ENCODE results near the gene ARHGEF40. TPM values are rescaled to one million over a fixed set of nuclear protein-coding genes. Genes with fewer than 3 reads are reported as not detected.
A peak's percentile ranks its signal among the peaks of the same experiment; 100 is the strongest.

ARHGEF40 gene
- total RNA-seq, 1 experiment from 2014 or later: 2.7 TPM

- 0 out of 2 replicates have a peak overlapping the region, but pooled peaks have one; percentile 7 for H3K27ac ChIP-seq (ENCODE audit: low read length)
- no peaks in the 10 kb centered on the region for H3K79me2 ChIP-seq (ENCODE audit: low read length)
- H3F3A ChIP-seq (ENCODE audit: low read length, unreplicated experiment): no peaks in the 10 kb centered on the region
- ATAC-seq: no peak
- ChIA-PET CTCF (no interaction called here), POLR2A (ENCODE audit: unreplicated experiment) (no interaction called here)
- H3K9ac ChIP-seq (ENCODE audit: low read length): no peak overlapping the region
- H3K4me3 ChIP-seq (ENCODE audit: low read length): no peak overlapping the region
- no peaks in the 10 kb centered on the region for H4K20me1 ChIP-seq (ENCODE audit: low read length)
- H3K9me2 ChIP-seq (replicated peaks; ENCODE audit: low read length): no peaks in the 10 kb centered on the region
- no peaks in the 10 kb centered on the region for H3K36me3 ChIP-seq (ENCODE audit: low read depth, low read length)
- H2AFZ ChIP-seq (ENCODE audit: low read length): peak overlapping the region; percentile 82; the same call in 1 of the 2 replicates
- TF ChIP-seq, protein P1, sequence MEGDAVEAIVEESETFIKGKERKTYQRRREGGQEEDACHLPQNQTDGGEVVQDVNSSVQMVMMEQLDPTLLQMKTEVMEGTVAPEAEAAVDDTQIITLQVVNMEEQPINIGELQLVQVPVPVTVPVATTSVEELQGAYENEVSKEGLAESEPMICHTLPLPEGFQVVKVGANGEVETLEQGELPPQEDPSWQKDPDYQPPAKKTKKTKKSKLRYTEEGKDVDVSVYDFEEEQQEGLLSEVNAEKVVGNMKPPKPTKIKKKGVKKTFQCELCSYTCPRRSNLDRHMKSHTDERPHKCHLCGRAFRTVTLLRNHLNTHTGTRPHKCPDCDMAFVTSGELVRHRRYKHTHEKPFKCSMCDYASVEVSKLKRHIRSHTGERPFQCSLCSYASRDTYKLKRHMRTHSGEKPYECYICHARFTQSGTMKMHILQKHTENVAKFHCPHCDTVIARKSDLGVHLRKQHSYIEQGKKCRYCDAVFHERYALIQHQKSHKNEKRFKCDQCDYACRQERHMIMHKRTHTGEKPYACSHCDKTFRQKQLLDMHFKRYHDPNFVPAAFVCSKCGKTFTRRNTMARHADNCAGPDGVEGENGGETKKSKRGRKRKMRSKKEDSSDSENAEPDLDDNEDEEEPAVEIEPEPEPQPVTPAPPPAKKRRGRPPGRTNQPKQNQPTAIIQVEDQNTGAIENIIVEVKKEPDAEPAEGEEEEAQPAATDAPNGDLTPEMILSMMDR (conservative IDR thresholded peaks at IDR 0.05; ENCODE audit: low read depth, low read length): no peak
- BruUV-seq (replicated peaks): no TSS peak
- no peak overlapping the region for H3K4me2 ChIP-seq (ENCODE audit: low read length)
- intact Hi-C loops (cut with micrococcal nuclease): loop anchor here (1.0 kb wide), 1 partner anchor 93 kb away; no protein-coding TSS in a partner anchor
- peak; percentile 44 for DNase-seq
- no peaks in the 10 kb centered on the region for H3K27me3 ChIP-seq (ENCODE audit: low read length)
- H3K9me3 ChIP-seq (ENCODE audit: low read length): no peaks in the 10 kb centered on the region
- peaks cover 32% of the 10 kb centered on the region for H3K4me1 ChIP-seq (ENCODE audit: insufficient read depth, low read length)
These were observed 37.2 kb downstream of the ARHGEF40 start for GRCh38 chr14:21107283-21107800.

DNA sequence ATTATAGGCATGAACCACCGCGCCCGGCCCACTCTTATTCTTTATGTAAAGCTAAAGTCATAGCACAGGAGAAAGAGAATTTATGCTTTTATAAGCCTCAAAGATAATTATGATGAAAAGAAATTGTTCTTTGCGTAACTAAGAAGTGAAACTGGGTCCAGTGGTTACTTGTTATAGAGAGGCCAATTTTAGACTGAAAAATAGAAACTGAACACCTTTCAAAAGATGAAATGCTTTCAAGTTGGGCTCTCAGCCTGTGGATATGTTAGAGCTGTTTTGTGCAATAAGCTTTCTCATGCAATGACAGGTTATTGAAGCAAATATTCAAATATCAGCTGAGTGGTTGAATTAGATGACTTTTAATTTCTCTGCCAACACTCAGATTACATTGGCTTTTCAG is 38.7 kb downstream of the ARHGEF40 start:
- no peak overlapping the region for H3K4me3 ChIP-seq (ENCODE audit: low read length)
- ATAC-seq (no peak), DNase-seq (no peak)
- no peaks in the 10 kb centered on the region for H3K9me3 ChIP-seq (ENCODE audit: low read length)
- no peaks in the 10 kb centered on the region for H3K79me2 ChIP-seq (ENCODE audit: low read length)
- H3K27ac ChIP-seq (ENCODE audit: low read length): no peak overlapping the region
- H2AFZ ChIP-seq (ENCODE audit: low read length): no peak overlapping the region
- CTCF ChIA-PET: no interaction called here
- H3K4me2 ChIP-seq (ENCODE audit: low read length): no peak overlapping the region
- TF ChIP-seq EZH2phosphoT487 (IDR thresholded peaks at IDR 0.05; ENCODE audit: borderline replicate concordance, low read length) (no peak), EZH2 (IDR thresholded peaks at IDR 0.05; ENCODE audit: low read length, unreplicated experiment) (no peak)
- TF ChIP-seq, protein P1 (conservative IDR thresholded peaks at IDR 0.05; ENCODE audit: low read depth, low read length): no peak
- no peak overlapping the region for H3K9ac ChIP-seq (ENCODE audit: low read length)
- no peaks in the 10 kb centered on the region for H4K20me1 ChIP-seq (ENCODE audit: low read length)
- no peaks in the 10 kb centered on the region for H3K9me2 ChIP-seq (replicated peaks; ENCODE audit: low read length)
- no peaks in the 10 kb centered on the region for H3K27me3 ChIP-seq (ENCODE audit: low read length)
- BruUV-seq (replicated peaks): no TSS peak
- H3F3A ChIP-seq (ENCODE audit: low read length, unreplicated experiment): no peaks in the 10 kb centered on the region
- H3K36me3 ChIP-seq (ENCODE audit: low read depth, low read length): no peaks in the 10 kb centered on the region
- POLR2A ChIA-PET (ENCODE audit: unreplicated experiment): no interaction called here
- peaks cover 21% of the 10 kb centered on the region; the same call in 1 of the 2 replicates for H3K4me1 ChIP-seq (ENCODE audit: insufficient read depth, low read length)
- intact Hi-C loops (cut with micrococcal nuclease): no loop called here

DNA sequence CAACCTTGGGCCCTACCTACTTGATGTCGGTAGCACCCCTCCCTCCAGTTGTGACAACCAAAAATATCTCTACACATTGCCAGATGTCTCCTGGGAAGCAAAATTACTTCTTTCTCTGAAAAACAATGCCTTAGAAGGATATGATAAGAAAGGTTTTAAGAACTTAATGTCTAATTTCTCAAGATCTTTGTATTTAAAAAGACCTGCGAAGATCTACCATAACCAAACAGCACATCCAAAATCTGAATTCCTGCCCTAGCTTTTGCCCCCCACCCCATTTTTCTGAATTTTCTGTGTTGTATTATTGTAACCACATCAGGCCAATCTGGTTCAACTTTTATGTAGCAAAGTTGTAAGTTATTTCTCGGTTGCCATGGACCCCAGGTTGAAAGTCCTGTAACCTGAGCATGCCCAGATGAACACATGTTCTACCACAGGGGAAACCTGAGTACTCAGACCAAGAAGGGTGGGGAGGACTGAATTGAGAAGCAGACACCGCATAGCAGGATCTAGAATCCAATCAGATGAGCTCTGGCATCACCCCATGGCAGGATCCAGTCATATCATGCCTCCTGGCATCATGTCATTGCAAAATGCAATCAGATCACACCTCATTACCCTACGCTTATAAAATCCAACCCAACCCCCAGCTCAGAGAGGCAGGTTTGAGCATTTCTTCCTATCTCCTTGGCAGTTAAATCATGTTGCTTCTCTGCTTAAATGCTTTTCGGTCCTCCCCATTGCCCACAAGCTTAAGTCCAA is 39.5 kb downstream of the ARHGEF40 start:
- Histone ChIP-seq H3K27me3 (ENCODE audit: low read length) (no peaks in the 10 kb centered on the region), H3K9me3 (ENCODE audit: low read length) (no peaks in the 10 kb centered on the region), H4K20me1 (ENCODE audit: low read length) (no peaks in the 10 kb centered on the region), H3K36me3 (ENCODE audit: low read depth, low read length) (no peaks in the 10 kb centered on the region), H3F3A (ENCODE audit: low read length, unreplicated experiment) (no peaks in the 10 kb centered on the region), H3K27ac (ENCODE audit: low read length) (no peak overlapping the region), H2AFZ (ENCODE audit: low read length) (no peak overlapping the region), H3K4me1 (ENCODE audit: insufficient read depth, low read length) (peaks cover 16% of the 10 kb centered on the region; the same call in 1 of the 2 replicates), H3K4me3 (ENCODE audit: low read length) (no peak overlapping the region), H3K9me2 (replicated peaks; ENCODE audit: low read length) (no peaks in the 10 kb centered on the region), H3K4me2 (ENCODE audit: low read length) (no peak overlapping the region), H3K9ac (ENCODE audit: low read length) (no peak overlapping the region), H3K79me2 (ENCODE audit: low read length) (no peaks in the 10 kb centered on the region)
- TF ChIP-seq, protein P1 (conservative IDR thresholded peaks at IDR 0.05; ENCODE audit: low read depth, low read length): no peak
- TF ChIP-seq EZH2phosphoT487 (IDR thresholded peaks at IDR 0.05; ENCODE audit: borderline replicate concordance, low read length) (no peak), EZH2 (IDR thresholded peaks at IDR 0.05; ENCODE audit: low read length, unreplicated experiment) (no peak)
- ATAC-seq: no peak
- peak; percentile 10 for DNase-seq
- intact Hi-C loops (cut with micrococcal nuclease): no loop called here
- POLR2A ChIA-PET (ENCODE audit: unreplicated experiment): no interaction called here
- no TSS peak for BruUV-seq (replicated peaks)
- CTCF ChIA-PET: no interaction called here
